ENCODE results near the gene TMEM106B.

The TMEM106B gene

GRCh38 chr7:12229046-12229445 lies 18.0 kb downstream of the TMEM106B start:
- DNase-seq: no peak

- no peak for DNase-seq
Observed at GRCh38 chr7:12231097-12231496, 20.0 kb downstream of the TMEM106B start.

- DNase-seq: no peak
Observed at GRCh38 chr7:12233175-12233574, 22.1 kb downstream of the TMEM106B start.

GRCh38 chr7:12234334-12234865 lies 23.3 kb downstream of the TMEM106B start:
- DNase-seq: no peak

- no peak for DNase-seq
Observed at GRCh38 chr7:12235970-12236369, 24.9 kb downstream of the TMEM106B start.

GRCh38 chr7:12237007-12237406 lies 25.9 kb downstream of the TMEM106B start:
- DNase-seq: no peak

- DNase-seq: no peak
Observed at GRCh38 chr7:12239806-12240205, 28.7 kb downstream of the TMEM106B start.

- DNase-seq: no peak
Observed at GRCh38 chr7:12244129-12244528, 33.0 kb downstream of the TMEM106B start.

GRCh38 chr7:12244694-12245093 lies 33.6 kb downstream of the TMEM106B start:
- no peak for DNase-seq

GRCh38 chr7:12249706-12250105 lies 38.6 kb downstream of the TMEM106B start:
- no peak for DNase-seq

GRCh38 chr7:12250232-12250631 lies 39.1 kb downstream of the TMEM106B start:
- no peak for DNase-seq

- no peak for DNase-seq
Observed at GRCh38 chr7:12256090-12256489, 45.0 kb downstream of the TMEM106B start.

GRCh38 chr7:12257582-12257981 lies 46.5 kb downstream of the TMEM106B start:
- DNase-seq: no peak

GRCh38 chr7:12258074-12258473 lies 47.0 kb downstream of the TMEM106B start:
- DNase-seq: no peak

- no peak for DNase-seq
Observed at GRCh38 chr7:12267542-12267941, 56.4 kb downstream of the TMEM106B start.

GRCh38 chr7:12269100-12269895 lies 58.2 kb downstream of the TMEM106B start:
- no peak for DNase-seq

GRCh38 chr7:12281038-12281437 lies 69.9 kb downstream of the TMEM106B start:
- DNase-seq: no peak

- DNase-seq: no peak
Observed at GRCh38 chr7:12287901-12288300, 76.8 kb downstream of the TMEM106B start.

- DNase-seq: no peak
Observed at GRCh38 chr7:12289996-12290395, 78.9 kb downstream of the TMEM106B start.

- DNase-seq: no peak
Observed at GRCh38 chr7:12290761-12291160, 79.7 kb downstream of the TMEM106B start.

GRCh38 chr7:12291870-12292269 lies 80.8 kb downstream of the TMEM106B start:
- no peak for DNase-seq
